ENCODE measurements around the gene GATAD2A. TPM values are rescaled to one million over a fixed set of nuclear protein-coding genes. Genes with fewer than 3 reads are reported as not detected.

Gene GATAD2A
- total RNA-seq, 1 donor from 2014 or later: 91.0 TPM

DNA sequence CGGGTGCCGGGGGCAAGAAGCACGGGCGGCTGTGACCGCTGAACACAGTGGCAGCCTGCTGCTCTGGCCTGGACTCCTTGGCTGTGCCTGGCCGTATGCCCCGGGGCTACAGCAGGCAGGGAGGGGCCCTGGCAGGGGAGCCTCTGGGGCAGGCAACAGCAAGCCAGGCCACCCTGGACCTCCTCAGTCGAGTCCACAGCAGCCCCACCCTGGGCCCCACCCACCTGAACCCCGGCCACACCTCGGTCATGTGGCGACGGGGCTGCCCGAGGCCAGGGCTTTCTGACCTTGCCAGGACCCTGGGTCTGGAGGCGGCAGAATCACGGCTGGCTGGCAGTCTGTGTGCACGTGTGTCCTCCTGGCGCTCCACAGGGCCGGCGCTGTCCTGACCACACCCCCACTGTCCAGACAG, 141.3 kb downstream of the GATAD2A start:
- DNase-seq (ENCODE audit: low spot score, unreplicated experiment): no peak
- H3K27ac Mint-ChIP-seq: no peak overlapping the region
- no peak overlapping the region for H3K4me3 Mint-ChIP-seq (ENCODE audit: low read depth)
- no peaks in the 10 kb centered on the region for H3K4me1 Mint-ChIP-seq (ENCODE audit: low read depth)
- TF ChIP-seq, protein P1, sequence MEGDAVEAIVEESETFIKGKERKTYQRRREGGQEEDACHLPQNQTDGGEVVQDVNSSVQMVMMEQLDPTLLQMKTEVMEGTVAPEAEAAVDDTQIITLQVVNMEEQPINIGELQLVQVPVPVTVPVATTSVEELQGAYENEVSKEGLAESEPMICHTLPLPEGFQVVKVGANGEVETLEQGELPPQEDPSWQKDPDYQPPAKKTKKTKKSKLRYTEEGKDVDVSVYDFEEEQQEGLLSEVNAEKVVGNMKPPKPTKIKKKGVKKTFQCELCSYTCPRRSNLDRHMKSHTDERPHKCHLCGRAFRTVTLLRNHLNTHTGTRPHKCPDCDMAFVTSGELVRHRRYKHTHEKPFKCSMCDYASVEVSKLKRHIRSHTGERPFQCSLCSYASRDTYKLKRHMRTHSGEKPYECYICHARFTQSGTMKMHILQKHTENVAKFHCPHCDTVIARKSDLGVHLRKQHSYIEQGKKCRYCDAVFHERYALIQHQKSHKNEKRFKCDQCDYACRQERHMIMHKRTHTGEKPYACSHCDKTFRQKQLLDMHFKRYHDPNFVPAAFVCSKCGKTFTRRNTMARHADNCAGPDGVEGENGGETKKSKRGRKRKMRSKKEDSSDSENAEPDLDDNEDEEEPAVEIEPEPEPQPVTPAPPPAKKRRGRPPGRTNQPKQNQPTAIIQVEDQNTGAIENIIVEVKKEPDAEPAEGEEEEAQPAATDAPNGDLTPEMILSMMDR (IDR thresholded peaks at IDR 0.05; ENCODE audit: unreplicated experiment): no peak
- peaks cover 6% of the 10 kb centered on the region for H3K27me3 Mint-ChIP-seq
- H3K9me3 Mint-ChIP-seq (ENCODE audit: low read depth): no peaks in the 10 kb centered on the region
- no peaks in the 10 kb centered on the region for H3K36me3 Mint-ChIP-seq (ENCODE audit: insufficient read depth)

DNA sequence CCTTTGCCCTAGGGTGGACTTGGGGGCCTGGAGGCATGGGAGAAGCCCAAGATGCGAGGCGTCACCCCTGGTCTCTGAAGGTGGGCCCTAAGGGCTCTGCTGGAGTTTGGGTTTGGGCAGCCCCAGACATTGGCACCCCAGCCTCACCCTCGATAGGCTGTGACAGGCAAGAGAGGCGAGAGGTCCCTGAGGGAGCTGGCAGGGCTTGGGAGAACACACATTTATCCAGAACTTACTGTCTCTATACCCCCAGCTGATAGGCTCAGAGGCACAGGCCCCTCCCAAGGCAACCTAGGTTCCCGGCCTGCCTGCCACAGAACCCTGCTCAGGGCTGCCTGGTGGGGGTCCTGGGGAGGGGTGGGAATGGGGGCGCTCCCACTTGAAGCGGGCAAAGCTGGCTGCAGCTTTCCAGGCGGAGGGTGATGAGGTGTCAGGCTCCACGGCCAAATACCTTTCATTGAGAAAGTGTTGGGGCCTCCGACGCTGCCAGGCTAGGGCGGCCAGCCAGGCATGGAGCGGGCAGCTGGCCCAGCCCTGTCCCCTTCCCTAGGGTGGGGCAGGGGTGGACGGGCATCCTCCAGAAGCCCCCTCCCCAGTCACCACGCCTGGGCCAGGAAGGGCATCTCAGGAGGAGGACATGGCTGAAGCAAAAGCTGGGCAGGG, 142.3 kb downstream of the GATAD2A start:
- Mint-ChIP-seq H3K9me3 (ENCODE audit: low read depth) (no peaks in the 10 kb centered on the region), H3K4me1 (ENCODE audit: low read depth) (no peaks in the 10 kb centered on the region), H3K27ac (no peak overlapping the region), H3K27me3 (peaks cover 4% of the 10 kb centered on the region), H3K4me3 (ENCODE audit: low read depth) (no peak overlapping the region), H3K36me3 (ENCODE audit: insufficient read depth) (no peaks in the 10 kb centered on the region)
- TF ChIP-seq, protein P1 (IDR thresholded peaks at IDR 0.05; ENCODE audit: unreplicated experiment): no peak
- DNase-seq (ENCODE audit: low spot score, unreplicated experiment): no peak

DNA sequence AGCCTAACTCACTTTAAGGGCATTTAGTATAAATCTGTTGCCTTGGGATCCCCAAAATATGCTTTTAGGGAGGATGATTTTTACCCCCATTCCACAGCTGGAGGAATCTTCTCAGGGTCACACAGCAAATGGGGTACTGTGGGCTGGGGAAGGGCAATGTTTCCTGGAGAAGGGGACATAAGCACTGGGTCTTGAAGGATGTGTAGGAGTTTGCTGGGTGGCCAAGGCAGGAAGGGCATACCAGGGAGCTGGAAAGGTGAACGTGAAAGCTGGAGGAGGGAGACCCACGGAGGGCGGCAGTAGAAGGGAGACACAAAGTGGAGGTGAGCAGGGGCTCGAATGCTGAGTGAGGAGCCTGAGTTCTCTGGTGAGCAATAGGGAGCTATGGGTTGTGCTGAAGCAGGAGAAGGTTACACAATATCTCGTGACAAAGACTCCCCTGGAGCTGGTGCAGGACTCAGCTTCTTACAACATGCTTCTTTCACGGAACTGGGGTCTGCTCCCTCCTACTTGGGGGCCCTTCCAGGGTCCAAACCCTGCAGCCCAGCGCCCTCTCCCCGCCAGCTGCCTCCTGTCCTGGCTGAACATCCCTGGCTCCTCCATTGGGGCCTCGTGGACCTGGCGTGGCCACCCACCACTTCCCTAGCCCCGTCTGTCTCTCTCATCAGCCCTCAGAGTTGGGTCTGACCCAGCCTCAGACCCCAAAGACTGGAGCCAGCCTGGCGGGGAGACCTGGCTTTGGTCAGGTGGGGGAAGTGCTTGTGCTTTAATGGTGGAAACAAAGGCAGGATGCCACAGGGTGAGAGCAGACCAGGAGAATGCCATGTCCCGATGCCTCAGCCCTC, 143.7 kb downstream of the GATAD2A start:
- H3K27ac Mint-ChIP-seq: no peak overlapping the region
- H3K4me1 Mint-ChIP-seq (ENCODE audit: low read depth): no peaks in the 10 kb centered on the region
- H3K36me3 Mint-ChIP-seq (ENCODE audit: insufficient read depth): no peaks in the 10 kb centered on the region
- TF ChIP-seq, protein P1 (IDR thresholded peaks at IDR 0.05; ENCODE audit: unreplicated experiment): no peak
- peaks cover 4% of the 10 kb centered on the region for H3K27me3 Mint-ChIP-seq
- no peak overlapping the region for H3K4me3 Mint-ChIP-seq (ENCODE audit: low read depth)
- DNase-seq (ENCODE audit: low spot score, unreplicated experiment): no peak
- H3K9me3 Mint-ChIP-seq (ENCODE audit: low read depth): no peaks in the 10 kb centered on the region

DNA sequence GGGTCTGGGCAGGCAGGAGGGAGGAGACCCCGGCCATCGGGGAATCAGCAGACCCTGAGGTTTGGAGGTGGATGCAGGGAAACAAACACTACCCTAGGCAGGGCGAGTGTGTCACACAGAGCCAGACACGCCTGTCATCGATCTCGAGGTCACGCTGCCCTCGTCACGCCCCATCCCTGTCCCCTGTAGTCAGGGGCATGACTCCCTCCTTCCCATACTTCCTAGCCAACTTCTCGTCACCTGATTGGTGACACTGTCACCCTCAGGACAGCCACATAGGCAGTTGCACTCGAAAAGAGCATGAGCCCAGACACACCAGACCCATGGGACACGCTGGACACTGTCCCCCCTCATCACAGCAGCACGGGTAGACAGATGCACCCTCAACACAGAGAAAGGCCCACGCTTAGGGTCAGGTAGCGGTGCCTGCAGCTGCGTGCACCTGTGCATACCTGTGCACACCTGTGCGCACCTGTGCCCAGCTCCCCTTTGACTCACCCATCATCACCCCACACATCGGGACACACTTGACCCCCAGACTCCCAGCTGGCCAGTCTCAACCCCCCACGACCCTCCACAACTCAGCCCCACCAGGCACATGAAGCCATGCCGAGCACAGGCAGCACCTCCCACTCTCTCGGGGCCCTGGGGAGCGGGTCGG, 144.5 kb downstream of the GATAD2A start:
- peaks cover 4% of the 10 kb centered on the region for H3K27me3 Mint-ChIP-seq
- DNase-seq (ENCODE audit: low spot score, unreplicated experiment): no peak
- H3K9me3 Mint-ChIP-seq (ENCODE audit: low read depth): no peaks in the 10 kb centered on the region
- TF ChIP-seq, protein P1 (IDR thresholded peaks at IDR 0.05; ENCODE audit: unreplicated experiment): no peak
- no peak overlapping the region for H3K27ac Mint-ChIP-seq
- no peaks in the 10 kb centered on the region for H3K36me3 Mint-ChIP-seq (ENCODE audit: insufficient read depth)
- no peak overlapping the region for H3K4me3 Mint-ChIP-seq (ENCODE audit: low read depth)
- no peaks in the 10 kb centered on the region for H3K4me1 Mint-ChIP-seq (ENCODE audit: low read depth)

DNA sequence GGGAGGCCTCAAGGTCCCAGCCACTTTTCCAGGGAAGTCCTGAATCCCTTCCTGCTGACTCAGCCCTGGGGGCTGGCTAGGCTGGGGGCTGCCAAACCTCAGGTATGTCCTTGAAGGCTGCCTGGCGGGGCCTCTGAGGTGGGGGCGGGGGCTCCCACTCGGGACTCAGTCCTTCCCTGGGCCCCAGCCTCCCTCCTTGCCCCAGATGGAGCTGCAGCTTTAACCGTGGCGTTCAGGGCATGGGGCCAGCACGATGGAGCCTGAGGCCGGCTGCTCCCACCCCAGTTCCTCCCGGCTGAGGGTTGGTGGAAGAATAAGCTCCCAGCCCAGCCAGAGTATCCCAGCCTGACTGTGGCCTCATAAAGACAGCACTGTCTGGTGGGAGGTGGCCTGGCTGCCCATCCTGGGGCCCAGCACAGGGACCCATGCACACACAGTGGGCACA, 145.0 kb downstream of the GATAD2A start:
- DNase-seq (ENCODE audit: low spot score, unreplicated experiment): no peak
- no peaks in the 10 kb centered on the region for H3K4me1 Mint-ChIP-seq (ENCODE audit: low read depth)
- TF ChIP-seq, protein P1 (IDR thresholded peaks at IDR 0.05; ENCODE audit: unreplicated experiment): no peak
- H3K27ac Mint-ChIP-seq: no peak overlapping the region
- no peaks in the 10 kb centered on the region for H3K9me3 Mint-ChIP-seq (ENCODE audit: low read depth)
- peaks cover 4% of the 10 kb centered on the region for H3K27me3 Mint-ChIP-seq
- H3K4me3 Mint-ChIP-seq (ENCODE audit: low read depth): no peak overlapping the region
- H3K36me3 Mint-ChIP-seq (ENCODE audit: insufficient read depth): no peaks in the 10 kb centered on the region

All from progenitor cell of endocrine pancreas (in vitro differentiated cells).